Stimulated activated CD8-positive, alpha-beta memory T cell treated with anti-CD3 and anti-CD28 coated beads, Interleukin-15, amount 100 ng/mL, for 24 hours (primary cell): ENCODE results near the gene FEZ2.

ENCODE experiments used
- DNase-seq: peaks from one replicate; pipeline ENCODE4 v3.0.0-alpha.2; 2020; ENCODE audit warnings: low read depth

The FEZ2 gene

DNA sequence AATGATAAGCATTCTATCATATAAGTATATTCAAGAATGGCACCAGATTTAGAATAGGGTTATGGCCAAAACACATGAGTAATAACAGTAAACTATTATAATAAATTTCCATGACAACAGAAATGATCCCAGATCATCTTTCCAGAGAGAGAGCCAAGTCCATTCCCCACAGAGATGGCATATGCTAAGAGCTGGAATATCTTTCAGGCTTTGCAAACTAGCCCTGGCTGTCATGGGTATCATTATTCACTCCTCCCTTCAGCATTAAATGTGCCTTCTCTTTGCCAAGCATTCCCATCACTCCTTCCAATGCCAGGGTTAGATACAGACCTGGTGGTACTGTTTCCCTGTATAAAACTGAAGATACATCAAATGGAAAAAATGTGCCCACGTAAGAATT is 10.9 kb downstream of the FEZ2 start:
- no peak for DNase-seq

GRCh38 chr2:36586672-36587071 is 11.3 kb downstream of the FEZ2 start:
- no peak for DNase-seq

DNA sequence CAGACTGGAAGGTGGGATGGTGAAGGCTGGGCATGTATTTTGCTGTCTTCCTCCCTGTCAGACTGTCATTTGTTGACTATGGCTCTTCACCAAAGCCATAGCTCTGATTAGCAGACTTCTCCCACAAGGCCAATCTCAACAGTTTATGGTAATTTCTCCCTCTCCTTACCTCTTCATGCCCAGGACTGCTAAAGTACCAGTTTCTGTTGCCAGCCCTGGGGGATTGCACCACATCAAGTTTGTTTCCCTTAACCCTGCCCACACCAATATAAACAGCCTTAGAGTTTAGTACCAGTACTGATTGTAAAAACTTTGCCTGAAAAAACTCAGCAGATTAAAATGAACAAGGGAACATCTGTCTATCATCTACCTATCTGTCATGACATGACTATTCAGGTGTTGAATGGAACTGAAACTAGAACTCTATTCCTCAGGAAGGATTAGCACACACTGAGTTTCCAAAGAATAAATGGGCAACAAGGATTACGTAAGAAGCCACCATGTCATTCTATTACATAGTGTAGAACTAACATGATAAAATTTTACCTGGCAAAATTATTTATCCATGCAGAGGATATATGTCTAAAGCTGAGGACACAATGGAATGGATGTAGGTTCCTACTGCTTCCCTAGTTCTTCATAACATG is 13.7 kb downstream of the FEZ2 start:
- no peak for DNase-seq

DNA sequence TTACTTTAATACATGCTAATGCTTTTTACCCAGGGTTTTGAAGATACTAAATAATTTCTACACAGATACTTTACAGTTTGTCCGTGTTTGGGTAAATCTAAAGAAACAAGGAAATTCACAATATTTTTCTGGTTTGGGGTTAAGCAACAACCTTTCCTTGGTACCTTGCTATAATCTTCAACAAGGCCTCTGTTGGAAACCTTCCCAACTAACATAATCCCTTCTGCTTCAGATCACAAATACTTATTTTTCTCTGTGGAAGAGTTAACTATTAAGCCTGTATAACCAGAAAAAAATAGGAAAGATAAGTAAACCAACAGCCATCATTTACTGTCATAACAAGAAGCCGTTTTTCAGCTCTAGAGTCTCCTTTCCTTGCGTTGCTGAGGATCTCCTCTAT is 15.0 kb downstream of the FEZ2 start:
- DNase-seq = no peak

GRCh38 chr2:36582538-36582937 is 15.4 kb downstream of the FEZ2 start:
- no peak for DNase-seq

- DNase-seq = no peak
Observed at GRCh38 chr2:36579297-36579664, 18.7 kb downstream of the FEZ2 start.

GRCh38 chr2:36578343-36579296 is 19.3 kb downstream of the FEZ2 start:
- no peak for DNase-seq

DNA sequence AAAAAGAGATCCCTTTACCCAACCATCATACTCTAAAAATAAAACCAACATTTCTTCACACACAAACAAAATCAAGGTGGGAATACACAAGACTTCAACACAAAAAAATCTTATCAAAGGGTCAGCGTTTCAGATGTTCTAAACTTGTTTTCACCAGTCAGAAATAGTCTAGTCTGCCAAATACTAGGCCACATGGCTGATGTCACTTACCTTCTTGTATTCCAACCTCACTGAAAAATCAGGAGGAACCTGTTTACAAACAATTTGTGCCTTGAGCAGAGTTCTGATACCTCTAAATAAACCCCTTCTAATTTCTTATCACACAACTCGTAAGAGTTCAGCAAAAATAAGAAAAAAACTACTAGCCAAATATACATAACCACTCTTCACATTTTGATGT is 20.1 kb downstream of the FEZ2 start:
- DNase-seq = no peak

- DNase-seq = no peak
Observed at GRCh38 chr2:36574560-36574959, 23.4 kb downstream of the FEZ2 start.

DNA sequence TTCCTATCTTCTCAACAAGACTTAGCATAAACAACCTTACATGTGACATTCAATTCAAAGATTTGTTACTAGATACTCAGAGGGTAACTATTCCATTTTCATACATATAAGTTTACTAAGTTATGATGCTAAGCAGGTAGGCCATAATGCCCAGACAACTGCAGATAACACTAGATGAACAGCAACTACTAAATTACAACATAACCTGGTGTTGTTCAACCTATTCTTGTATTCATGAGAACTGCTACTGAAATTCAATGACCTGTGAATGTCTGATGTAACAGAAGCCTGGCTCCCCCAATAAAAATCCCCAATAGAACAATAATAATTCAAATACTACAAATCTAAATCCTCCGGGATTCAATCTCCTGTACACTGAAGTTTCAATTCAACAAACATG is 24.8 kb downstream of the FEZ2 start:
- no peak for DNase-seq

DNA sequence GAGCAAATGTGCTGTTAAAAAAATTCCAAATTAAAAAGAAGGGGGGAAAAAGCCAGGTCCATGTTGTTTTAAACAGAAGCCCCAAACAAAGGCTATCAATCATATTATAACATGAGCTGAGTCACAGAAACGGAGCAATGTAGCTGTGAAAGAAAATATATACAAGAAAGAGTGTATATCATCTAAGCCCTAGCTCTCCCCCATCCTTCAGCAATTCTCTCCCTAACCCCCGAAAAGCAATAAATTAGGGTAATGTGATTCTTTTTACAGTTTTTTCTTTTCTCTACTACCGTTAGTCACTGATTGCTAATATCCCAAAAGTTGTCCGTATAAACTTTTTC is 25.3 kb downstream of the FEZ2 start:
- no peak for DNase-seq

DNA sequence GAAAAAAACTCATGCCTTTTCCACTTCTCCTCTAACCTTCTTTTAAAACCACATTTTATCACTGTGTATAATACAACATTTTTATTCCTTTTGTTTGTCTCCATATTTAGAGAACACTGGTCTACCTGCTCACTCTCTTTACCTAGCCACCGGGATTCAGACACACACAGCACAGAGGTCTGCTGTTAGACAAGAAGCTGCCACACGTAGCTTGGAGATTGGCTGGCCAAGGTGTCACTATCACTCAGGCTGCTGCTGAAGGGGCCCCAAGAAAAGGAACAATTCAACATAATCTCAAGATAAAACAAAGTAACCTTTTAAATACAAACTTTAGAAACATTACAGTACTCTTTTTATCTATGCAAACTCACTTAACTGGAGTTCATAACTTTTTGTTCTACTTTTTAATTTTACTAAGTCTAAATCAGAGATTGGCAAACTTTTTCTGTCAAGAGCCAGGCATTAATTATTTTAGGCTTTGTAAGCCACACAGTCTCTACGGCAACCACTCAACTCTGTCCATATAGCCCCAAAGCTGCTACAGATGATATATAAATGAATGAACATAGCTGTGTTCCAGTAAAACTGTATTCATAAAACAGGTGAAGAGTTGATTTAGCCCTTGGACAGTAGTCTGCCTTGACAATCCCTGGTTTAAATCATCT is 25.8 kb downstream of the FEZ2 start:
- no peak for DNase-seq

GRCh38 chr2:36570416-36570815 is 27.6 kb downstream of the FEZ2 start:
- no peak for DNase-seq

DNA sequence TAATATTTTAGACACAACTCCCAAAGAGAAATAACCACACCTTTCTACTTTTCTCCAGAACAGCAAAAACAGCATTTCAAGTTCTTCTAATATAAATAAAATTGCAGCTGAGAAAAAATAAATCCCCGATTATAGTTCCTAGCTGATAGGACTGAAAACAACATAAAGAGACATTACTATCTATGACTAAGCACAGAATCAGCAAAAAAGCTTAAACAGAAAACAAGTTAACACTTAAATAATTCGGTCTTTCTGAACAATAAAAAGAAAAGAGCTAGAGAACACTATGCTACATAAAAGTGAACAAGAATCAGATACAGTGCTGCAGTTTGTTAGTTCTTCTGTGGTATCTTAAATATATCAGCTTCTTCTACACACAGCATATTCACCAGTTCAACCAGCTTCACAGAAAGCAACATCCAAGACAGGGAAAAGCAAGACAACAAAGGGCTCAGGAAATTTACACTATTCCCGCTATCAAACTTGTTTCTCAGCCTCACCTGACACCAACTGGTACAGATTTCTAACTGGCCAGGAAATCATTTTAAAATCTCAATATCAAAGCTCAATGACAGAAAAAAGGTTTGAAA is 28.6 kb downstream of the FEZ2 start:
- no peak for DNase-seq

- DNase-seq = no peak
Observed at GRCh38 chr2:36568516-36569246, 29.3 kb downstream of the FEZ2 start.

GRCh38 chr2:36567711-36568408 is 30.1 kb downstream of the FEZ2 start:
- no peak for DNase-seq

DNA sequence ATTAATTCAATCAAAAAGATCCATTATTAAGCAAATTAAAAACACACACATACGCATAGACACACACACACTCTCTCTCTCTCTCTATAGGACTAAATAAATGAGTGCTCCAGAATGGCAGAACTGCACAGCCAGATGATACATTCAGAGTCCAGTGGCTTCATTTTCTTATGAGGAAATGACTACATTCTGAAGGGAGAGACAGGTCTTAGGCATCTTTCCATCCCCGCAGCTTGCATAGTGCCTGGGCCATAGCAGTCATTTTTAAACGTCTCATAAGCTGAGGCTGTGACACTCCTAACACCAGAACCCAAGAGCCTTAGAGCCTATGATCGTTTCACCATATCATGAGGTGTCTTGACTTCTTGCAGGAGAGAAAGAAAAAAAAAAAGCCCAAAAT is 31.1 kb downstream of the FEZ2 start:
- no peak for DNase-seq

DNA sequence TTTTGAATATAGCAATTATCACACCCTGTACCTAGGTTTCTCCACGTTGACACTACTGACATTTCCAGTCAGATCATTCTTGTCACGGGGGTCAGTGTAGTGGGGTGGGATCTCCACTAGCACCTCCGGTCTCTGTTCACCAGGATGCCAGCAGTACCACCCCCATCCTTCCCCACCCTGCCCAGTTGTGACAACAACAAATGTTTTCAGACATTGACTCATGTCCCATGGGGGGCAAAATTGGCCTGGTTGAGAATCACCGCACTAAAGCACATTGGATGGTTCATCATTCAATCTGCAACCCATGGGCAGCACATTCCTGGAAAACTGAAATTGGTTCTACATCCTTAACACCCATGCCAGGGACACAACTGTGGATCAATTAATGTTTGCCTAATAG is 32.3 kb downstream of the FEZ2 start:
- DNase-seq = no peak

GRCh38 chr2:36564377-36564930 is 33.5 kb downstream of the FEZ2 start:
- no peak for DNase-seq

- no peak for DNase-seq
Observed at GRCh38 chr2:36562973-36563532, 34.9 kb downstream of the FEZ2 start.

GRCh38 chr2:36562240-36562639 is 35.7 kb downstream of the FEZ2 start:
- no peak for DNase-seq
